CD4-positive, alpha-beta T cell treated with Interleukin-17A for 4 hours (primary cell): ENCODE measurements around the gene CERS6.

Experiments used
- DNase-seq: peaks from one replicate; pipeline ENCODE4 v3.0.0-alpha.2; 2020; ENCODE audit warnings: mixed read lengths

Gene CERS6

DNA sequence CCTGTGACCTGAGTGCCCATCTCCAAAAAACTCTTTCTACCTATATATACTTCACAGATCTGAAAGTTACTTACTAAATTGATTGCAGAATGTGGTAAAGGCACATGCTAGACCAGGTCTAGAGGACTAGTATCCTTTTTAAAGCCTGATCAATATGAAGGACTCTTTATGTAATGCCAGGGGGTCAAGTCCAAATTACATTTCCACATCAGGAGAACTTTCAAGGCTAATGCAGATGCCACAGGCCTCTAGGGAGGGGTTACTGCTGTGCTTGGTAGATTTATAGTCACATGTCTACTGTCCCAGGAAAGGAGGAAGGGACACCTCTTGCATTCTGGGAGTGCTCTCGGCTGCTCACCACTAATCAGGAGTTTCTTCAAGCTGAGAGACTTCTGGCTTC is 227.9 kb downstream of the CERS6 start:
- DNase-seq, result no peak

DNA sequence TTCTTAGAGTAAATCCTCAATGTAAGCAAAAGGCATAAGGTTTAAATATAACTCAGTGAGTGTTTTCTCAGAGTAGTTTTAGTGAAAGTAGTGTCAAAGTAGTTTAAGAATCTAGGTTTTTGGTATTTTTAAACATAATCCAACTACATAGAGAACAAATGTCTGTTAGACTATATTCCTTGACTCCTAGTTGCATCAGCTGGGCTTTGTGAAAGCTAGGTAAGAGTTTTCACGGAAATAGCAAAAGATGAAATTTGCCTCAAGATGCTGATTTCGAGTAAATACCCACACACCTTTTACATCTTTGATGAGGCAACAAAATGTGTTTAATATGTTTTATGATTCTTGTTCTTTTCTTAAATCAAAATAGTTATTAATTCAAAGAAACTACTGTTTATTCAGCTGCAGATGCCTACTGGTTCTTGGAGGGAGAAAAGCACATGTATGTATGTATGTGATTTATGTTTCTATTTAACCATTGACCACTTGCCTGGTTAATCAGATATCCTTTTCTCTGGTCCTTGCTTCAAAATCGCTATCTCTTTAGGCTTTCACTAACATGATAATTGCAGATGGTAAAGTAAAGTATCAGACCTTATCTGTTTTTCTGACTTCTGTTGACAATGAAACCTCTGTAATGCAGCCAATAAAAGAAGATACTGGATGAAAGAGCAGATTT is 229.0 kb downstream of the CERS6 start:
- no peak for DNase-seq

DNA sequence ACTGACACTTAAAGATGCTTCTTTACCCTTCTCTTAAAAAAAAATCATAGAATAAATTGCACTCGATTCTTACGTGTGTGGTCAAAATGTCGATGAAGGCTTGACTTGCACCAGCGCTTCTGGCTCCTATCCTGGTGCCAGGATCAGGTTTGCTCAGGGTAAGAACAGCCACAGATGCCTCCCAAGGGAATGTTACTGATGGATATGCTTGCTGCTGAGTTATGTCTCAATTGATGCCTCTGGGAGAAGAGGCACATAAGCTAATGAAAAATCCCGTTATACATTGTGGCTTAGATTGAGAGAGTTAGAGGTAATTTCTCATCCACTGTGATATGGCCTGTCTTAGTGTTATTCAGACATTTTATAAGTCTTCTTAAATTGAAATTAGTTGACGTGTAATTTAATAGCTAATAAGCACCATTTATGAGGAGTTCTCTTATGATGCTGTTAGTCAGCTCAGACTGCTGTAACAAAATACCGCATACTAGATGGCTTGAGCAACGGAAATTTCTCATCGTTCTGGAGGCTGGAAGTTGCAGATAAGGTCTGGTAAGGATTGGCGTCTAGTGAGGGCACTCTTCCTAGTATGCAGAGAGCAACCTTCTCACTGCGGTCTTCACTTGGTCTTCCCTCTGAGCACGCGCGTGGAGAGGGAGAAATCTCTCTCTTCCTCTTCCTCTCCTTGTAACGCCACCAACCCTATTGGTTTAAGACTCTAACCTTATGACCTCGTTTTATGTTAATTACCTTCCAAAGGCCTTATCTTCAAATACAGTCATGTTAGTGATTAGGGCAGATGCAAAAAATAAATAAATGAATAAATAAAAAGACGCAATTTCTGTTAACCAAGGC is 229.8 kb downstream of the CERS6 start:
- no peak for DNase-seq

DNA sequence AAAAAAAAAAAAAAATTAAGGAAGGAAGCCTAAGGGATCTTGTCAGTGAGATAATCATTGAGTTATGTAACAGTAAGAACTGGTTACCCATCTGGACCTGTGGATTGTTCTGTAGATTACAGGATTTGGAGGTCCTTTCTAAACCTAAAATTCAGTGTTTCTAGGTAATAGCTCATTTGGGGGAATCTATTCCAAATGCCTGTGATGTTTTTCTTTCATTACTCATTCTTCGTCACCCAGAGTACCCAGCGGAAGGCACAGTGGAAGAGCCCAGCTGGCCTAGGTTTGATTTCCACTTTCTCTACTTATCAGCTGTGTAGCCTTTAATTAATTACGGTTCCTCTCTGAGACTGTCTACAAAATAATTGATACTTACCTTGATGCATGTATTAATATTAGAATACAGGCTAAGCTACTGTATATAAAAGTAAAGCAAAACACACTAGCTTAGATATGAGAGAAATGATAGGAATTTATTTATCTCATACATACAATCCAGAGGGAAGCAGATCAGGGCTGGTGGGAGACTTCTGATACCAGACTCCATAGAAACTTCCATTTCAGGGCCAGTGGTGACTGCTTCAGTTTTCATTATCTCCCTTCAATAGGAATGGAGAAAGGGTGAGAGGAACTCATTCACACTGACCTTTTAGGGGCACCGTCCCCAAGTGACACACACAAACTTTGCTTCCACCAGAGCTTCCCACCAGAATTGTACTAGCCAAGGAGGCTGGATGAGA is 230.6 kb downstream of the CERS6 start:
- DNase-seq, result no peak

DNA sequence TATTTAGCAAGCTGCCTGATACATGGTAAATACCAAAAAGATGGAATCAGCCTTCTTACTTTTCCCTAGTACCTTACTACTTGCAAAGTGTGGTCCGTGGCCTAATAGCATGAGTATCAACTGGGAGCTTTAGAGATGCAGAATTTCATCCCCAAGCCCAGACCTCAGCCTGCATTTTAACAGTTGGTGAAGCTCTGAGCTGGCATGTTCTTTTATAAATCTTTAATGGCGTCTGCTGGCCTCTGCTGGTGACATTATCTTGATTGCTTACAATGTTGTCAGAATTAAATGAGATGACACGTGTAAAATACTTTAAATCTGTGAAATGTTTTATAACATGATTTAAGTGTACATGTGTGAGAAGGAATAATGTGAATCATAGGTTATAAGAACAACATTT is 231.2 kb downstream of the CERS6 start:
- DNase-seq, result peak; percentile 27

DNA sequence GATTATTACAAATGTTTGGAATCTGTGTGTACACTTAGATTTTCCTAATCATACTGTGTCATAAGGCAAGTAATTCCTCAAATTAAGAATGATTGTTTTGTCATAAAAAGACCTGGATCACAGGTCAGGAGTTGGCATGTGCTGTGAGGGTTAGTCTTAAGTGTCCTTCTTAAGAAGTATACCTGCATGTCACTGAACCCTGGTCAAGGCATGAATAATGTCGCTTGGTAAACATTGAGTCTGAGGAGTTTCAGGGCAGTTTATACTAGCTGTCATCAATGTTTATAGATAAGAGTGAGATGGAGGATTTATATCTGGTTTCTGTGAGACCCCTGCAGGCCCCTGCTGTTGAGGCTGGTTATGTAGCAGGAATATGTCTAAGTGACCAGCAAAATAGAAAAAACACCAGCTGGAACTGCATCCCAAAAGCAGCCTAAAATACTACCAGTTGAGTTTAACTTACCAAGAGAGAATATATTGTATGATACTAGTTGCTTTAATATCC is 234.4 kb downstream of the CERS6 start:
- no peak for DNase-seq

DNA sequence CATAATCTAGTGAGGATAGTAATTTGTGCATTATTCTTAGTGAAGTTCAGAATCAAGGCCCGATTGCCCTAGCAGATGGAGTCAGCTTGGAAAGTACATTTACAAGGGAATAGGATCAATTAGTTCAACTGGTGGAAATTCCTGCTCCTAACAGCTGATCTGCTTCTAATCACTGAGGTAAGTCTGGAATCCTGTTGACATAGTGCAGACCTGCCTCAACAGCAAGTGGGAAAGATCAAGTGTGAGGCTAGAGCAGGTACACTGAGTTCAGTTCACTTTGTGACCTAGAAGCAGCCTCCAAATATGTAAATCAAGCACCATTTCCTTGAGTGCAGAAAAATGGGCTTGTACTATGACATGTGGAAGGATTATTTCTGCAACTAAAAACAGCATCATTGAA is 235.1 kb downstream of the CERS6 start:
- DNase-seq, result no peak

DNA sequence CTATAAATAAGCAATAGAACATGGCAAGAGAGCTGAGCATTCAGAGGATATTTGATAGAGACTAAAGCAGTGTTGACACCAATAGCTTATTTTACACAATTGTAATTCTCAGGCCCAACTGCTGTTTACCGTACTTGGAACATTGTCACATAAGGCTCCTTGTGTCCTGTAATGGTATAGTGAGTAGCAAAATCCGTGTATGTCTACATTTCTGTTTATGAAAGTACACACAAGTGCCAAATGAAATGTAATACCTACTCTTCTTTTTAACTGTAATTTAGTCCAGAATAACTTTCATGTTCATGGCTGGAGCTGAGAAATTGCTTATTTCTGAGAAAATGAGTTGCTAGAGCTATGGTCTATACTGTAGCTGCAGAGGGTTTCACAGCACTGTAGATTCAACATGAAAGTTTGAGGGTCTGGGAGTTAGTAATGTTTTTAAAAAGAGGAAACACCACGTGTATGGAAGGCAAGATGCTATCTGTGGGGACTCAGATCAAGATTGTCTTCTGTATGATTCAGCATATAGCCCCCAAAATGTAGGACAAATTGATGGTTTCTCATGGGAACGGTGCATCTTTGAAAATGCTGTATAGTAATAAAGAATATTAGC is 236.2 kb downstream of the CERS6 start:
- no peak for DNase-seq

DNA sequence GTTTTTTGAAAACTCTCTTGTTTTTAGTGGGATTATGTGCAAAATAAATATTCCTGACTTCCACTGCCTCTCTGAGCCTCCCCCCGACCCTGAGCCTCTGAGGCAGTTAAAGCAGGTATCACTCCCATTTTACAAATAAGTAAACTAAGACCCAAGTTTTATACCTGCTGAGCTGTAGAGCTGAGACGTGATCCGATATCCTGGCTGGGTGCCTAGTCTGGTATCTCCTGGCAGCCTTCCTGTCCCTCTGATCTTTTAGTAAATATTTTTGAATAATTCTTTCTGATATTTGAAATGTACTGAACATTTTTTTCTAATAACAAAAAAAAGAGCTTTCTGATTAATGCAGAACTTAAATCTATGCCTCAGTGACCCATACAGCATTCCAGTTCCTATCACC is 238.1 kb downstream of the CERS6 start:
- DNase-seq, result no peak

DNA sequence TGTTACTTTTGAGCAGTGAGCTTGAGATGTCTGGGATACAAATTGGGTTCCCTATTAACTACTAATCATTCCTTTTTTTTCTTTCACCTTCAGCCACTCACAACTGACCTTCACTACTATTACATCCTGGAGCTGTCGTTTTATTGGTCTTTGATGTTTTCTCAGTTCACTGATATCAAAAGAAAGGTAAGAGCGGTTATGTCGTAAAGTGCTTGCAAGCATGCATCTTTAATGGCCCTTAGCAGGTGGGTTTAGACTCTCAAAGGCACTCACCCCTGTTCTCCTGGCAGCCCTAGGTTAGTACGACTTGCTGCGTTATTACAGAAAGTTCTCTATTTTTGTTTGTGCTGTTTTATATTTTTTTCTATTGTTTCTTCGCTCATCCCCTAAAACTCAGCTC is 238.8 kb downstream of the CERS6 start:
- no peak for DNase-seq

DNA sequence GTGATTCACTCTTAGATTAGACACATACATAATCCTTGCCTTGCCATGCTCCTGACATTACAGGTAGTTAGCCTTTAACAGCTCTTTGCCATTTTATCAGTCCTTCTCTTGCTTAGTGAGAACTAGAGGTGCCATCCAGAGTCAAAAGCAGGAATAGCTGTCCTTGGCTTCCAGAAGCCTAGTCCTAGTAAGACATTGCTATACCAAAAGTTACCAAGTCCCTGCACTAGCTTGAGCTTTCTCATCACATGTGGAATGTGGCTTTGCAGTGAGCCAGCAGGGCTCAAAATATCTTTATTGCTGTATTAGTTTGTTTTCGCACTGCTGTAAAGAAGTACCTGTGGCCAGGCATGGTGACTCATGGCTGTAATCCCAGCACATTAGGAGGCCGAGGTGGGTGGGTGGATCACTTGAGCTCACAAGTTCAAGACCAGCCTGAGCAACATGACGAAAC is 241.6 kb downstream of the CERS6 start:
- no peak for DNase-seq

DNA sequence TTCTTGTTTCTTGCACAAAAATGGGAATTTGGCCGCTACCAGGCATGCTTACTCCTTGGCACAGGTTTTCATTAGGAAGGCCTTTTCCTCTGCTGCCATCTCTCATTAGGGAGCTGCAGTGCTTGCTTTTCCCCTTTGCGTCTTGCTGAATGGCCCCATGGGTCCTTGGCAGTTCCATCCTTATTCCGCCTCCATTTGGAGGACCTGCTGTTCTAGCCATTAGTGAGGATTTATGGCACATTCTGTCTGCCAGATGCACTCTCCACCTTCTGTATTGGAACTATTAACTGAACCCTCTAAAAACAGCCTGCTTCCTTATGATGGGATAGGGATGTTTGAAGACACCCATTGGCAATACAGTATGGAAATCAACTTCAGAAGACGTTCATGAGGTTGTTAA is 242.9 kb downstream of the CERS6 start:
- DNase-seq, result no peak

DNA sequence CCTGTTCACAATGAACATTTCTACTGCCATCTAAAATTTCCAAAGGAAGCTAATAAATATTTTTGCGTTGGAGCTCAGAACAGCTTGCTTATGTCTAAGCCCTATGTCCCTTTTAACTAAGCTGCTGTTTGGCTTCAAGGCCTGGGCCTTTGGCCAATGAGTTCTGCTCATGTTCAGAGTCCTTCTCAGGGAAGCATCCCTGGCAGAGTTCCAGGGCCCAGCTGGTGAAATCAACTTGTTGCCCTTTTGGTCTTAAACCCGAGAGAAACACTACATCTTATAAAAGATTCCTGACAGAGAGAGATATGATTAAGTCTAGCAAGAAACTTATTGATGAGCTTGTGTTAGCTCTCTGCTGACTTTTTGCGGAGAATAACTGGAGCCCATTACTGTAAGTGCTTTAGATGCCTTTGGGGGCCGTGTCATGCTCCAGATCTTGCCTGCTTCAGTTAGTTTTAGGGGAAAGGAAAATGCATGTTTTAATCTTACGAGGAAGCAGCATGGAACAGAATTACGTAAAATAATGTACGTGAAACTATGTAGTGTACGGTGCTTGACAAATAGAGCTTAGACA is 243.9 kb downstream of the CERS6 start:
- DNase-seq, result no peak

DNA sequence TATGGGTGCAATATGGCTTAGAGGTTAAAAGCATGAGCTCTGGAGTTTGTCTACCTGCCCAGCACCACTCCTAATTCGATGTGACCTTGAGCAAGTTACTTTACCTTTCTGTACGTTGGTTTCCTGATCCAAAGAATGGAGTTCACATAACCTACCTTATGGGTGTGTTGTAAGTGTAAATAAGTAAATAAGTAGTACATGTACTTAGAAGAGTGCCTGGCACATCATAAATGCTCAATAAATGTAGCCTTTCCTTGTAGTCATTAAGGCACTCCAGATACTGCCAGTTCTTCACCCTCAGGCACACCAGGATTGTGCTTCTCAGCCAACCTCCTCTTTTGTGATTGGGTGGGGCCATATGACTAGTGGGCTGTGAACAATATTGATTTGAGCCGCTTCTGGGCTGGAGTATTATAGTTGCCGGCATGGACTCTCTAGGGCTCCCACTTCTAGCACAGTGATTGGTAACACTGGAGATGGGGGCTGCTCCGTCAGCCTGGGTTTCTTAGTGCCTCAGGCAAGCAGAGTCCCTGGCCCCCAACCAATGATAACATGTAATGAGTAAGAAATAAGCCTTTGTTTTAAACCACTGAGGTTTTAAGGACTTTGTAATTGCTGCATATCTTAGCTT is 244.7 kb downstream of the CERS6 start:
- no peak for DNase-seq

DNA sequence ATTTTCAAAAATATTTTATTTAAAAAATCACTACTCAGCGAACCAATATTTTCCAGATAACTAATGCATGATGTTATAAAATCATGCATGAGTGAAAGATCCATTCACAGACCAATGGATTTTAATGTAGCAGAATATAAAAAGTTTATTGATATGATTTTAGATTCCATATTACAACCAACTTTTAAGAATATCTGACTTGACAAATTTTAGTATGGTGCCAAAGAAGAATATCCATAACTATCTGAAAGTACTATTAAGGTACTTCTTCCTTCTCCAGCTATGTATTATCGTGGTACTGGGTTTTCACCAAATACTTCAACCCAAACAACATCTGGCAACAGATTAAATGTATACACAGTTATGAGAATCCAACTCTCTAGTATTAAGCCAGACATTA is 246.5 kb downstream of the CERS6 start:
- DNase-seq, result no peak

DNA sequence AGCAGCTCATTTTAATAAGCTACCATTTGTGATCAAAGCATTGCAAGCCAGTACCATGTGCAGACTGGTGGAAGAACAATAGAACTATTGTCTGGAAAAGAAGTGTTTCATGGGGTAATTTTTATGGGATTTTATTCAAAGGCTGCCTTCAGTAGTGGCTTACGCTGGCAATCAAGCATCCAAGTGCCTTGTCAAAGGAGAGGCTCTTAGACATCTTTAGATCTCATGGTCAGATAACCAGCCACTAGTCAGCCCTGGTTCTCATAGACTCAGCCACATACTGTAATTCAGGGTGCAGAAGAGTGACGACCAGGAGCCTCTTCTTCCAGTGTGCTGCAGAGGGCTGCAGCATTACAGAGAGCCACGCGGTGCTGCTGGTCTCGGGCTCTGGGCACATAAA is 247.9 kb downstream of the CERS6 start:
- DNase-seq, result no peak

DNA sequence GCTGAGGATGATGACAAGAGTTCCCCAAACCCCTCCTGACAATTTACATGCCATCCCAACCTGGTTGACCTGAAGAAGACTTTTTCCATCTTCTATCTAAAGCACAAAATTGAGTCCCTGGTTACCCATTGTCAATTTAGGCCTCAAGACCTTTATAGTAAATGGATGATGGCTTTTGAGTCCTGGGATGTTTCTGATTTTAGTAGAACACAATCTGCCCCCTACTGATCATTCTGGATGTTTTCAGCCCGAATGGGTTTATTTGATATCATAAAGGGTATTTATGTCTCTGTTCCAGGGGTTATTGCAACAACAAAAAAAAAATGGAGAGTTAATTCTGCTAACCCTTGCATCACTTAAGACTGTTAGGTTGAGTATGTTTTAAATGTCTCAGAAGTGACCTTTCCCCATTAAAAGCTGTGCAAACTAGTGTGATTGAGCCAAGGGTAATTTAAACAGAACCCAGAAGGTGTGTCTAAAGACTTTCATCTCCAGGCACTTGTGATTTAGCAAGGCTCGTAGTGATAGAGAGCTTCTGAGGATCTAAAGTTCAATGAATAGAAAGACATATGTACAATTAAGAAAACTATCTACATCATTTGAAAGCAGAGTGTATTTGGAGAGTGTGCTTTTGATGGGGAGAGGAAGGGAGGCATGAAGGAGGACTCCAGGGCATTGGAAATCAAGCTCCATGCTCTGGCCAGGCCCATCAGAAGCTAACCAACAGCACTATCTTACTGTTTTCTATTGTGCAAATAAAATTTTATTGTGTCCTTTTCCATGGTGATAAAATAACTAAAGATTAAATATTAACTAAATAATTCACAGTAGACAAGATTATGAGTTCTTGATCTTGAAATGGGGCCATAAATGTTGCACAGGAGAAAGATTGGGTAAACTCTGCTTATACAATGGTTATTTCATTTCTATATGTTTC is 249.7 kb downstream of the CERS6 start:
- DNase-seq, result no peak

DNA sequence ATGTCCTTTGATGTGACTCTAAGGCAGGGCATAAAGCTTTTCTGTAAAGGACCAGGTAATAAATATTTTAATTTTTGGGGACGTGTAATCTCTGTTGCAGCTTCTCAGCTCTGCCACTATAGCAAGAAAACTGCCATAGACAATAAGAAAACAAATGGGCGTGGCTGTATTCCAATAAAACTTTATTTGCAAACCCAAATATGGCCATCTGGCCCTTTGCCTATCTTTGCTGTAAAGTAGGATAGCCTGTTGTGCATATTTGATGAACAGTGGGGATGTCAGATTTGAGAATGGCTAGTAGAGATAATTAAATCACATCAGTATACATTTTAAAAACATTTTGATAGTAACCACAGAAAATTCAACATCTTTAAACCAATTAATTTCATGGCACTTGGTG is 250.7 kb downstream of the CERS6 start:
- DNase-seq, result no peak

DNA sequence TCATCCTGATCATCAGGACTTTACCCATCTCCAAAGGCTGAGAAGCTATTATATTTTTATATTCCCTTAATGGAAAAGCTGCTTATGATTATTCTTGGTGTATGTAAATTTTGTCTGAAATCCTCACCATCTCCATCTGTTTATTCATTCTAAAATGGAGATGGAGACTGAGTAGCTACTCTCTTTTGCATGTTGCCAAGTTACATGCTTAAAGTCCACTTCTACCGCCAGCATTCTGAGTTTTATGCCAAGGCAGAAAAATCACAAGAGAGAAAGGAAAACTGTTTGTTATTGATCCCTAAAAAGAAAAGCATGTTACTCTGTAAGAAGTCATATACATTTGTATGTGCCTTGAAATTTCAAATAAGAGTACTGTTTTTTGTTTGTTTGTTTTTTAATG is 252.0 kb downstream of the CERS6 start:
- DNase-seq, result no peak

DNA sequence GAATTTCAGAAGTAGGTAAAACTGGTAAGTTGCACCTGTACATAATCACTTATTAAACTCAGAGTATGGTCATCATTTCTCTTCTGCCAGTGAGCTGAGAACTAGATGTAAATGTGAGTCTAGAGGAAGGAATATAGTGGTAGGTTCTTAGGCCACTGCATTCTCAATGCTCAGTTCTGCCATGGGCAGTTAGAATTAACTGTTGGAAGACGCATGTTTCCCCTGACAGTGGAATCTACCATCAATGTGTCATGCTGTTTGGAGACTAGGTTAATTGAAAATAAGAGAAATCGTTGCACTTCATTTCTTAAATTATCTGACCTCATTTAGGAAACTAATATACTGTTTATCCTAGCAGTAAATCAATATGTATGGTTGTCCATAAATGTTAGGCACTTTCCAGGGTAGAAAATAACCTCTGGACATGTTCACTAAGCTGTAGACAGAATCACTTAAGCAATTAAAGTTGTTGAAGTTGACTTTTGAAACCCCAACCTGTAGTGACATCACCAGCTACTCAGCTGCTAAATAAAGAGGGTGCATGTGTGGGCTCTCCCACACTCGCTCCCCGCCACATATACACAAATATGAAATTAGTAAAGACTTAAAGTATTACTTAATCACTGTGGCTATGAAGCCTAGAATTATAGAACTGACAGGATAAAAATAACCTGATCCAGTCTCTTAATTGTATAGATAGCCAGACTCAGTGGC is 254.8 kb downstream of the CERS6 start:
- no peak for DNase-seq
